Uterus (tissue), 2 donors: ENCODE data around the gene RBM22.

Experiments used
- POLR2A ChIP-seq, 2 donors: fragments of 450-650 bp; IDR thresholded peaks; one replicate each; pipeline ENCODE4 v1.6.1; 2016; ENCODE audit warnings: antibody characterized with exemption in 2 of 2, mild to moderate bottlenecking in 1 of 2, moderate library complexity in 1 of 2
- TF ChIP-seq, protein P1 (sequence below), 4 experiments: fragments of 200-600 bp in 2 of 4; fragments of 450-650 bp in 2 of 4; sonication (generic) in 2 of 4; IDR thresholded peaks; one replicate each; pipeline ENCODE4 v1.5.1; 2016 to 2019; ENCODE audit warnings: antibody characterized with exemption in 4 of 4, mild to moderate bottlenecking in 2 of 4, moderate library complexity in 1 of 4

DNA sequence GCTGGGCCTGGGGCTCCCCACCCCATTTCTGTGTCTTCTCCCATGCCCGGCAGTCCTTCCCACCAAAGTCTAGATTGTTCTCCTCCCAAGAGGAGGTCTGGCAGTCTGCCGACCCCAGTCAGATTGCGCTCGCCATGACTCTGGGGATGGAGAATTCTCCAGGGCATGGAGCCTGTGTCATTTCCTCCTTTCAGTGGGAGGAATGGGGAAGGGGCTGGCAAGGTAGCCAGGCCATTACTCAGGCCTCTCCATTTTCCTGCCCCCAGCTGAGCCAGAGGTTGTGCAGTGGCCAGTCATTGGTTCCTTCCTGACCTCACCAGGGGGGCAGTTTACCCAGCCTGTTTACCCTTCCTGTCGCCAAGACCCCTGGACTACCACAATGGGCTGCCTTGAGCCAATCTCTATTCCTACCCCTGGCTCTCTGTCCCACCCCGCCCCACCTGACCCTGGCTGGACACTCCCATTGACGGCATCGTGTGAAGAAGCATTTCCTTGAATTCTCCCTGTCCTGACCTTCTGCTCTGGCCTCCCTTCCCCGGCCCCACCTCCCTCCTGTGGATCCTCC lies 59.8 kb downstream of the RBM22 start:
- TF ChIP-seq POLR2A (IDR thresholded peaks at IDR 0.05) = peak in 1 of 2 donors; percentile 10
- TF ChIP-seq, protein P1, sequence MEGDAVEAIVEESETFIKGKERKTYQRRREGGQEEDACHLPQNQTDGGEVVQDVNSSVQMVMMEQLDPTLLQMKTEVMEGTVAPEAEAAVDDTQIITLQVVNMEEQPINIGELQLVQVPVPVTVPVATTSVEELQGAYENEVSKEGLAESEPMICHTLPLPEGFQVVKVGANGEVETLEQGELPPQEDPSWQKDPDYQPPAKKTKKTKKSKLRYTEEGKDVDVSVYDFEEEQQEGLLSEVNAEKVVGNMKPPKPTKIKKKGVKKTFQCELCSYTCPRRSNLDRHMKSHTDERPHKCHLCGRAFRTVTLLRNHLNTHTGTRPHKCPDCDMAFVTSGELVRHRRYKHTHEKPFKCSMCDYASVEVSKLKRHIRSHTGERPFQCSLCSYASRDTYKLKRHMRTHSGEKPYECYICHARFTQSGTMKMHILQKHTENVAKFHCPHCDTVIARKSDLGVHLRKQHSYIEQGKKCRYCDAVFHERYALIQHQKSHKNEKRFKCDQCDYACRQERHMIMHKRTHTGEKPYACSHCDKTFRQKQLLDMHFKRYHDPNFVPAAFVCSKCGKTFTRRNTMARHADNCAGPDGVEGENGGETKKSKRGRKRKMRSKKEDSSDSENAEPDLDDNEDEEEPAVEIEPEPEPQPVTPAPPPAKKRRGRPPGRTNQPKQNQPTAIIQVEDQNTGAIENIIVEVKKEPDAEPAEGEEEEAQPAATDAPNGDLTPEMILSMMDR (IDR thresholded peaks at IDR 0.05) = no peak
